ENCODE results near the gene TARBP2. TPM values are rescaled to one million over a fixed set of nuclear protein-coding genes. Genes with fewer than 3 reads are reported as not detected.

The TARBP2 gene
- total RNA-seq, 2 experiments from 2014 or later: 45.9 to 49.1 TPM

DNA sequence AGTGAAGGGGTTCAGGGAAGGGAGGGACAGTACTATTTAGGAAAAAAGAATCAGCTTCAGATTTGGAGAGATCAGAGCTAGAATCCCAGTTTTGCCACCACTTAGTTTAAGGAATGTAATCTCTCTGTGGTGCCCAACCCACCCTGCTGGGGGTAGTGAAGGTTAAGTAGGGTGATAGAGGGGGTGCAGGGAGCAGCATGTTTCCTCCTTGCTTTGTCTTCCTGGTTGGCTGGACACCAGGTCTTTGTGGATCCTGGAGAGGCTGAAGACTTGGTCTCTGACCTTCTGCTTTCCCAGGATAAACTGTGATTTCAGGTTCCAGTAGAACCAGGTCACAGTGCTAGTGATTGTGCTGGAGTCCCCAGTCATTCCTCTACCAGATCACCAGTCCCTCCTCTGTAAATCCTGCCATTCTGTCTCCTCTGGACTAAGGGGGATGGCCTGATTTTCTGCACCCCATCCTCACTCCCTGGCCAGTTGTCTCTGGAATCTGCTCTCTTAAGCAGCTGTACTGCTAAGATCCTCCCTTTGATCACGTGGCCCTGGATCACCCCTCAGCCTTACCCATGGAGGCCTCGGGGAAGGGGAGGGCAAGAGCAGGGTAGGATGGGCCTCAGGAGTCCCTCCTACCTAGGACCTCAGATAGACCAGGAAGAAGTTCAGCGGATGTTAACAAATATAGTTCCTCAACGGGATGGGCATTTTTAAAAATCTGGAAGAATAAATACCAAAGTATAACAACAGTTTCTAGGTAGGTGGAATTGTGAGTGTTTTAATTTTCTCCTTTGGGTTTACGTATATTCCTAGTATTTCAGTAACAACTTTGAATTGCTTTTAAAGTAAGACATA, 5.0 kb upstream of the TARBP2 start:
- DNase-seq (ENCODE audit: low spot score): no peak
- intact Hi-C loops (cut with micrococcal nuclease; ENCODE audit: unreplicated experiment): no loop called here
- H3K4me2 ChIP-seq (ENCODE audit: low read length): no peak overlapping the region
- no peaks in the 10 kb centered on the region for H3K9me3 ChIP-seq (ENCODE audit: low read length)
- BruUV-seq (replicated peaks): no TSS peak
- H3K36me3 ChIP-seq (ENCODE audit: insufficient read depth, low read length): no peaks in the 10 kb centered on the region
- ChIA-PET POLR2A (interaction anchor here (1.0 to 1.5 kb wide), 2 partner anchors 14 to 20 kb away, joined by 3 to 5 read pairs; no protein-coding TSS in a partner anchor), CTCF (ENCODE audit: unreplicated experiment) (no interaction called here)
- H2AFZ ChIP-seq (ENCODE audit: low read length): no peak overlapping the region
- no peaks in the 10 kb centered on the region for H4K20me1 ChIP-seq (ENCODE audit: insufficient read depth, low read length)
- H3K27ac ChIP-seq (ENCODE audit: low read depth, low read length, poor library complexity, severe bottlenecking): no peak overlapping the region
- H3K79me2 ChIP-seq (ENCODE audit: insufficient read depth, low read depth, low read length): peaks cover 9% of the 10 kb centered on the region; the same call in 1 of the 2 replicates
- H3K4me1 ChIP-seq (ENCODE audit: insufficient read depth, low read length, poor library complexity, severe bottlenecking): peaks cover 55% of the 10 kb centered on the region
- TF ChIP-seq CTCF (conservative IDR thresholded peaks at IDR 0.05; ENCODE audit: low read length): no peak
- no peak for TF ChIP-seq EZH2phosphoT487 (IDR thresholded peaks at IDR 0.05; ENCODE audit: borderline replicate concordance, low read depth, low read length)
- H3K9me2 ChIP-seq (ENCODE audit: insufficient read depth, low read length): no peaks in the 10 kb centered on the region
- no peak overlapping the region for H3K4me3 ChIP-seq (ENCODE audit: low read depth, low read length, poor library complexity, severe bottlenecking)

- H3K4me3 ChIP-seq (ENCODE audit: low read depth, low read length, poor library complexity, severe bottlenecking): no peak overlapping the region
- TF ChIP-seq CTCF (conservative IDR thresholded peaks at IDR 0.05; ENCODE audit: low read length): no peak
- TF ChIP-seq EZH2phosphoT487 (IDR thresholded peaks at IDR 0.05; ENCODE audit: borderline replicate concordance, low read depth, low read length): no peak
- H3K9me2 ChIP-seq (ENCODE audit: insufficient read depth, low read length): no peaks in the 10 kb centered on the region
- no peak for DNase-seq (ENCODE audit: low spot score)
- peaks cover 57% of the 10 kb centered on the region for H3K4me1 ChIP-seq (ENCODE audit: insufficient read depth, low read length, poor library complexity, severe bottlenecking)
- H3K27ac ChIP-seq (ENCODE audit: low read depth, low read length, poor library complexity, severe bottlenecking): no peak overlapping the region
- H3K36me3 ChIP-seq (ENCODE audit: insufficient read depth, low read length): no peaks in the 10 kb centered on the region
- ChIA-PET POLR2A (interaction anchor here (1.0 kb wide), 1 partner anchor 20 kb away, joined by 3 read pairs; no protein-coding TSS in a partner anchor), CTCF (ENCODE audit: unreplicated experiment) (no interaction called here)
- intact Hi-C loops (cut with micrococcal nuclease; ENCODE audit: unreplicated experiment): no loop called here
- H3K9me3 ChIP-seq (ENCODE audit: low read length): no peaks in the 10 kb centered on the region
- 0 out of 2 replicates have a peak overlapping the region, but pooled peaks have one; percentile 93 for H3K4me2 ChIP-seq (ENCODE audit: low read length)
- no peak overlapping the region for H2AFZ ChIP-seq (ENCODE audit: low read length)
- H4K20me1 ChIP-seq (ENCODE audit: insufficient read depth, low read length): no peaks in the 10 kb centered on the region
- no TSS peak for BruUV-seq (replicated peaks)
- H3K79me2 ChIP-seq (ENCODE audit: insufficient read depth, low read depth, low read length): peaks cover 12% of the 10 kb centered on the region; the same call in 1 of the 2 replicates
These were observed 4.4 kb upstream of the TARBP2 start for GRCh38 chr12:53496752-53497032.

DNA sequence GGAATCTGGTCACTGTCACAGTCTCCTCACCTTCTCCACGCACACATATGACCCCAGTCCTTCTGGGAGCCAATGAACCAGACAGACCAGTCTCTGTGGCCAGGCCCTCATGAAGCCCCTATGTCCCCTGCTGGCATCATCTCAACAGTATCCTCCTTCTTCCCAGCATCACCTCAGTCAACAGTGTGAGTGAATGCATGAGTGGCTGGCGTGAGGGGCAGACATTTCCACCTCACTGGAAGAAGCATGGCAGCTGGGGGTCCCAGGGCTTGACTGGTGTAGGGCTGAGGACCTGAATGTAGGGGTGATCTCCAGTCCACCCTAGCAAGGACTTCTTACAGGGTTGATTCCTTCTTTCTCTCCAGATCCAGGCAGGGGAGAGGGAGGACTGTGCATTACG, 3.6 kb upstream of the TARBP2 start:
- no peak overlapping the region for H3K27ac ChIP-seq (ENCODE audit: low read depth, low read length, poor library complexity, severe bottlenecking)
- no peak for DNase-seq (ENCODE audit: low spot score)
- no peak overlapping the region for H3K4me3 ChIP-seq (ENCODE audit: low read depth, low read length, poor library complexity, severe bottlenecking)
- H3K4me1 ChIP-seq (ENCODE audit: insufficient read depth, low read length, poor library complexity, severe bottlenecking): peaks cover 60% of the 10 kb centered on the region
- H3K79me2 ChIP-seq (ENCODE audit: insufficient read depth, low read depth, low read length): peaks cover 19% of the 10 kb centered on the region
- BruUV-seq (replicated peaks): no TSS peak
- intact Hi-C loops (cut with micrococcal nuclease; ENCODE audit: unreplicated experiment): no loop called here
- H2AFZ ChIP-seq (ENCODE audit: low read length): no peak overlapping the region
- no peaks in the 10 kb centered on the region for H3K9me3 ChIP-seq (ENCODE audit: low read length)
- H3K9me2 ChIP-seq (ENCODE audit: insufficient read depth, low read length): no peaks in the 10 kb centered on the region
- H3K36me3 ChIP-seq (ENCODE audit: insufficient read depth, low read length): no peaks in the 10 kb centered on the region
- TF ChIP-seq CTCF (conservative IDR thresholded peaks at IDR 0.05; ENCODE audit: low read length) (no peak), EZH2phosphoT487 (IDR thresholded peaks at IDR 0.05; ENCODE audit: borderline replicate concordance, low read depth, low read length) (no peak)
- peak overlapping the region; percentile 93 for H3K4me2 ChIP-seq (ENCODE audit: low read length)
- ChIA-PET CTCF (ENCODE audit: unreplicated experiment) (interaction anchor here (0.6 to 1.1 kb wide), 2 partner anchors 84 to 145 kb away, joined by 3 to 4 read pairs; no protein-coding TSS in a partner anchor), POLR2A (interaction anchor here (0.8 to 1.5 kb wide), 3 partner anchors 12 to 19 kb away, joined by 3 to 7 read pairs (median 3); no protein-coding TSS in a partner anchor)
- no peaks in the 10 kb centered on the region for H4K20me1 ChIP-seq (ENCODE audit: insufficient read depth, low read length)
